Measurements from ENCODE around the gene TMEM52B.
A peak's percentile ranks its signal among the peaks of the same experiment; 100 is the strongest.

Gene TMEM52B

GRCh38 chr12:10178821-10179220 lies at the start of gene TMEM52B:
Gene TMEM52B, plus strand, starts transcription at chr12:10179032. Its CDS starts 543 bp downstream, at chr12:10179575.
- DNase-seq: no peak

GRCh38 chr12:10130042-10130441 lies 48.8 kb upstream of the TMEM52B start, which contains the start of gene CLEC7A:
Gene CLEC7A, minus strand, starts transcription at chr12:10130199. Its CDS starts 117 bp downstream, at chr12:10130082.
- no peak for DNase-seq

GRCh38 chr12:10131111-10131690 lies 47.6 kb upstream of the TMEM52B start:
- DNase-seq: no peak

- no peak for DNase-seq
Measured at GRCh38 chr12:10132850-10133370, 45.9 kb upstream of the TMEM52B start.

DNA sequence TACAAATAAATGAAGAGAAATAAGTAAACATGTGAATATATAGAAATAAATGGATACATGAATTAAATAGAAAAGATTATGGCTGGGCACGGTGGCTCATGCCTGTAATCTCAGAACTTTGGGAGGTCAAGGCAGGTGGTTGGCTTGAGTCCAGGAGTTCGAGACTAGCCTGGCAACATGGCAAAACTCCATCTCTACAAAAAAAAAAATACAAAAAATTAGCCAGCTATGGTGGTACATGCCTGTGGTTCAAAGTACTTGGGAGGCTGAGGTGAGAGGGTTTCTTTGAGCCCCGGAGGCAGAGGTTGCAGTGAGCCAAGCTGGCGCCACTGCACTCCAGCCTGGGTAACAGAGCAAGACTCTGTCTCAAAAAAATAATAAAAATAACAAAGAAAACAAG lies 43.7 kb upstream of the TMEM52B start:
- DNase-seq: no peak

GRCh38 chr12:10136637-10137205 lies 42.1 kb upstream of the TMEM52B start:
- DNase-seq: no peak

GRCh38 chr12:10140001-10140400 lies 38.8 kb upstream of the TMEM52B start:
- DNase-seq: peak; percentile 10

DNA sequence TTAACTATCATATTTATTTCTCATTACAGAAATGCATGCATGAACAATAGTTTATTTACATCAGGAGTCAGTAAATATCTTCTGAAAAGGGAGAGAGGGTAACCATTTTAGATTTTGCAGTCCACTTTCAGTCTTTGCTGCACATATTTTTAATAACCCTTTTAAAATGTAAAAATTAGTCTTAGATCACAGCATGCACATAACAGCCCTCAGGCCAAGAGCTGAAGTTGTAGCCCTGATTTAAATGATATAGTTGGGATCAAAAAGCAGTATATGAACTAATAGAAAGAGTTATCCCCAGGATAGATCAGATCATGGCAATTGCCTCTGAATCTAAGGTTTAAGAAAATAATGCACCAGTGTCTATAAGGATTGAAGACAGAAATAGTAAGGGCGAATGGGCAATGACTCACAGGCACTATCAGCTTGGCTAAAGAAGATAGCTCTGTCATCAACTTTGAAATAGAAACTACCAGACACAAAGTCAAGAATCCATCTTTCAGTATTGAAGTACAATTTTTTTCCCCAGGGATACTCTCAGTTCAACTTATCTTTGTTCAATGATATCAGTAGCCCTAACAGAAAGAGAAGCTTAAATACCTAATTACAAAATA lies 35.7 kb upstream of the TMEM52B start:
- no peak for DNase-seq

DNA sequence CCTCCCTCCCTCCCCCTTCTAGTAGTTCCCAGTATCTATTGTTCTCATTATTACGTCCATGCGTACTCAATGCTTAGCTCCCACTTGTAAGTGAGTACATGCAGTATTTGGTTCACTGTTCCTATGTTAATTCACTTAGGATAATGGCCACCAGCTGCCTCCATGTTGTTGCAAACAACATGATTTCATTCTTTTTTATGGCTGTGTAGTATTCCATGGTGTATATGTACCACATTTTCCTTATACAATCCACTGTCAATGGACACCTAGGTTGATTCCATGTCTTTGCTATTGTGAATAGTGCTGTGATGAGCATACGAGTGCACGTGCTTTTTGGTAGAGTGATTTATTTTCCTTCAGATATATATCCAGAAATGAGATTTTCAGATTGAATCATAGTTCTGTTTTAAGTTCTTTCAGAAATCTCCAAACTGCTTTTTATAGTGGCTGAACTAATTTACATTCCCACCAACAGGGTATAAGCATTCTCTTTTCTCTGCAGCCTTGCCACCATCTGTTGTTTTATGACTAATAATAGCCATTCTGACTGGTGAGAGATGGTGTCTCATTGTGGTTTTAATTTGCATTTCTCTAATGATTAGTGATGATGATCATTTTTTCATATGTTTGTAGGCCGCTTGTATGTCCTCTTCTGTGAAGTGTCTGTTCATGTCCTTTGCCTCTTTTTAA lies 31.0 kb upstream of the TMEM52B start:
- DNase-seq: peak; percentile 88

GRCh38 chr12:10151621-10152020 lies 27.2 kb upstream of the TMEM52B start:
- DNase-seq: no peak

GRCh38 chr12:10153271-10154144 lies 25.3 kb upstream of the TMEM52B start:
- DNase-seq: peak; percentile 67

DNA sequence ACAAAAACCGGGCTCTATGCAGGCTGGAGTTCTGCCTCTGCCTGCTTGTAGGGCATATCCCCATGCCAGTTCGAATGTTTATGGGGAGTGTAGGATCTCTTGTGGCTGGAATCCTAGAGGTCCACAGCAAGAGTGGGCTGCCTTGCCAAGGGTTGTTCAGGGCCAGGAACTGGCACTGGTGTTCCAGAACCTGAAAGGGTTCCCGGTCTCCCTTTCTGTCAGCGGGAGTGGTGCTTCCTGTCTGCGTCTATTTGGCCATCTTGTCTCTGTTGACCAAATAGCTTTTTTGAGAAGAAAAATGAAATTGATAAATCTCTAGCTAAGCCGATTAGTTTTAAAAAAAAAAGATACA lies 24.7 kb upstream of the TMEM52B start:
- DNase-seq: no peak

GRCh38 chr12:10155966-10156365 lies 22.9 kb upstream of the TMEM52B start:
- no peak for DNase-seq

GRCh38 chr12:10158406-10158805 lies 20.4 kb upstream of the TMEM52B start:
- DNase-seq: no peak

DNA sequence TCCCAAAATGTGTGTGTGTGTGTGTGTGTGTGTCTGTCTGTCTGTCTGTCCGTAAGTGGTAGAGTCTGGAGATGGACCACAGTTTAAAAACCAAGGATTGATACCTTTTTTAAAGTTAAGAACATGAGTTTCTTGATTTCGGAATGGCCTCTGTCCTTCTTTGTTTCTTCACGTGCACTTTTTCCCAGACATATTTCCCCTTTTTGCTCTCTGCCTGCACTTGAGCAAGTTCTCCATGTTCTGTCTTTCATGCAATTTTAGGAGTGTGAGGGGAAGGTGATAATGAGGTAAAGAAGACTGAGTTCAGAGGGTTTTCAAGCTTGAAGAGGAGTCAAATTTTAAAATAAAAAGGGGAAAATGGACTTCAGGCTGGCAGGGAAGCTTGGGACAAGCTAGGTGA lies 19.6 kb upstream of the TMEM52B start:
- no peak for DNase-seq

GRCh38 chr12:10160617-10161385 lies 18.0 kb upstream of the TMEM52B start:
- no peak for DNase-seq

DNA sequence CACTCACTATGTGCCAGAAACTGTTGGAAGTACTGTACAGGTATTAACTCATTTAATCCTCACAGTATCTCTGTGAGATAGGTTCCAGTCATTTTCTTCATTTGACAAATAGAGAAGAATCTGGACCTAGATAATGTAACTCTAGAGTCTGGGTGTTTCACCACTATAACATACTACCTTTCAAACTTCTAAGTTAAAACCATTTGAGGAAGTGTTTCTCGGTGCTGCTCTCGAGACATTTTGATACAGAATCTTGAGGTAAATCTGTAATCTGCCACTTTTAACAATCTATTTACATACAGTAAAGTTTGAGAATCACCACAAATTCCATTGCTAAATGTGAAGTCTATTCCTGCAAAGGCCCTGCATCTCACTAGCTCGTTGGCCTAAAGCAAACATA lies 15.7 kb upstream of the TMEM52B start:
- no peak for DNase-seq

DNA sequence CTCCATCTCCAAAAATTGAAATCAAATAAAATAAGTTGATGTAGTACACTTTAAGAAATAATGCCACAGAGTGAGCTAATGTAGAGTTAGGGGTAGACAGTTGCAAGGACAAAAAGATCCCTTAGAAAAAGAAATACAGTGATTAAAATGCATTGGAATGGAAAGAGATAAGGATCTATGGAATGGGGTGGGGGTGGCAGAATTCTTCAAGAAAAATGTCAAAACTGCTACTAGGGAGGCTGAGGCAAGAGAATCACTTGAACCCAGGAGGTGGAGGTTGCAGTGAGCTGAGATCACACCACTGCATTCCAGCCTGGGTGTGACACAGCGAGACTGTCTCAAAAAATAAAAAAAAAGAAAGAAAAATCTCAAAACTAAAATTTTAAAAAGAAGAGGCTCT lies 13.4 kb upstream of the TMEM52B start:
- DNase-seq: no peak

DNA sequence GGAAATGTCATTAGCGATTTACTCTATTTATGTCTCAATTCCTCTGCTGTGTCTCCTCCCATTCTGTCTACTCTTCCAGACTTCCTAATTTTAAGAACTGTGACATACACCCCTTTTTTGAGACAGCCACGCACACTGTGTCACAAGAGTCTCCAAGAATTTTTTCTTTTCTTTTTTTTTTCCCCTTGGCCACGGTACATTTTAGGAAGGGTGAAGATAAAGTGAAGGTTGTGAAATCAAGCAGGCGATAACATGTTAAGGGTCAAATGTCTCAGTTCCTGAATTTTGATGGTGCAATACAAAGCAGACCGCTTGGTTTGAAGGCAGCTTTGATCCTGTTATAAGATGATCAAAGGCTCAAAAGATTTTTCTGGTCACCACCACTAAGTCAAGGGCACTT lies 11.2 kb upstream of the TMEM52B start:
- no peak for DNase-seq

GRCh38 chr12:10169104-10169503 lies 9.7 kb upstream of the TMEM52B start:
- no peak for DNase-seq

DNA sequence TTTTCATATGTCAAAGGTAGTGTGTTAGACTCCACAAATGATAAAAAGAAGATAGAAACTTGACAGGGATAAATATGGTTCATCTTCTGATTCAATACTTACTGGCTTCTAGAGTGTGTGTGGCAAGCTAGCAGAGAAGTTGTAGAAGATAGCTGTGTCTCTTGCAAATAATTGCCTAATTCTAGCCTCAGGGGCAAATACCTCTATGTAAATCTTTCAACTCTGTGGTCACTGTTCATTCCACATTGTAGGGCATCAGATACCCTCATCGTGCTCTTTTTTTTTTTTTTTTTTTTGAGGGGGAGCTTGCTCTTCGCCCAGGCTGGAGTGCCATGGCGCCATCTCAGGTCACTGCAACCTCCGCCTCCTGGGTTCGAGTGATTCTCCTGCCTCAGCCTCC lies 8.6 kb upstream of the TMEM52B start:
- DNase-seq: peak; percentile 38
